GM18870 (cell line): Measurements from ENCODE around the gene HNF4A.

ENCODE experiments used
- ATAC-seq: cut with Tn5 transposase; IDR thresholded peaks from one replicate; pipeline ENCODE4 v1.9.1; 2021; ENCODE audit warnings: moderate library complexity; ENCODE audit not compliant: unreplicated experiment

HNF4A gene

GRCh38 chr20:44419131-44419844 lies 63.8 kb downstream of the HNF4A start:
- no peak for ATAC-seq

GRCh38 chr20:44420497-44420896 lies 65.0 kb downstream of the HNF4A start:
- no peak for ATAC-seq

GRCh38 chr20:44422083-44422482 lies 66.6 kb downstream of the HNF4A start:
- no peak for ATAC-seq

- no peak for ATAC-seq
These were observed 68.0 kb downstream of the HNF4A start for GRCh38 chr20:44423480-44423879.

- no peak for ATAC-seq
These were observed 68.6 kb downstream of the HNF4A start for GRCh38 chr20:44424039-44424495.

- ATAC-seq, result no peak
These were observed 70.4 kb downstream of the HNF4A start for GRCh38 chr20:44425923-44426322.

GRCh38 chr20:44426879-44427790 lies 71.6 kb downstream of the HNF4A start:
- no peak for ATAC-seq

GRCh38 chr20:44427804-44428173 lies 72.3 kb downstream of the HNF4A start:
- ATAC-seq, result no peak

- no peak for ATAC-seq
These were observed 72.9 kb downstream of the HNF4A start for GRCh38 chr20:44428174-44429016.

GRCh38 chr20:44429017-44429339 lies 73.5 kb downstream of the HNF4A start:
- ATAC-seq, result no peak

- ATAC-seq, result no peak
These were observed 74.1 kb downstream of the HNF4A start for GRCh38 chr20:44429419-44430269.

- no peak for ATAC-seq
These were observed 75.0 kb downstream of the HNF4A start for GRCh38 chr20:44430270-44431065.

- ATAC-seq, result no peak
These were observed 75.6 kb downstream of the HNF4A start for GRCh38 chr20:44431118-44431501.

GRCh38 chr20:44431502-44432234 lies 76.2 kb downstream of the HNF4A start:
- ATAC-seq, result no peak

- no peak for ATAC-seq
These were observed 77.4 kb downstream of the HNF4A start for GRCh38 chr20:44432618-44433577.

GRCh38 chr20:44433751-44434538 lies 78.4 kb downstream of the HNF4A start:
- ATAC-seq, result no peak
